ENCODE results near the gene RASD2. TPM values are rescaled to one million over a fixed set of nuclear protein-coding genes. Genes with fewer than 3 reads are reported as not detected.

Gene RASD2
- total RNA-seq, 4 donors from 2014 or later: 1.8 to 5.4 (median 1.9) TPM

GRCh38 chr22:35552196-35552842 lies 11.7 kb downstream of the RASD2 start:
- no peaks in the 10 kb centered on the region for H3K9me3 ChIP-seq
- in situ Hi-C loops (cut with MboI; ENCODE audit: low sequenced_read_pairs in 4 of 4): no loop called here
- TF ChIP-seq CTCF (IDR thresholded peaks at IDR 0.05 in 4 of 5, conservative IDR thresholded peaks at IDR 0.05 in 1 of 5) (no peak), POLR2A (IDR thresholded peaks at IDR 0.05) (no peak)
- peaks cover 5 to 8% of the 10 kb centered on the region in 2 donors for H3K4me1 ChIP-seq
- no peak overlapping the region for H3K4me3 ChIP-seq
- no peaks in the 10 kb centered on the region for H3K36me3 ChIP-seq
- DNase-seq (no peak), ATAC-seq (peak in 1 of 2 donors; percentile 40)
- intact Hi-C loops (cut with DNase I; ENCODE audit: low total_unique reads): no loop called here
- H3K27me3 ChIP-seq: no peaks in the 10 kb centered on the region
- H3K27ac ChIP-seq: peak overlapping the region in 2 of 4 donors; percentile 4 to 10

- H3K27ac ChIP-seq: peak overlapping the region in 2 of 4 donors; percentile 4 to 10
- ATAC-seq (no peak), DNase-seq (no peak)
- H3K9me3 ChIP-seq: no peaks in the 10 kb centered on the region
- in situ Hi-C loops (cut with MboI; ENCODE audit: low sequenced_read_pairs in 4 of 4): no loop called here
- no peaks in the 10 kb centered on the region for H3K36me3 ChIP-seq
- H3K4me1 ChIP-seq: peaks cover 5 to 8% of the 10 kb centered on the region in 2 donors
- intact Hi-C loops (cut with DNase I; ENCODE audit: low total_unique reads): no loop called here
- H3K27me3 ChIP-seq: no peaks in the 10 kb centered on the region
- no peak for TF ChIP-seq CTCF (IDR thresholded peaks at IDR 0.05 in 4 of 5, conservative IDR thresholded peaks at IDR 0.05 in 1 of 5)
- no peak for TF ChIP-seq POLR2A (IDR thresholded peaks at IDR 0.05)
- no peak overlapping the region for H3K4me3 ChIP-seq
Observed at GRCh38 chr22:35552846-35553245, 12.2 kb downstream of the RASD2 start.

GRCh38 chr22:35553341-35553740 lies 12.7 kb downstream of the RASD2 start:
- in situ Hi-C loops (cut with MboI; ENCODE audit: low sequenced_read_pairs in 4 of 4) (no loop called here), intact Hi-C loops (cut with DNase I; ENCODE audit: low total_unique reads) (no loop called here)
- no peaks in the 10 kb centered on the region for H3K27me3 ChIP-seq
- TF ChIP-seq CTCF (IDR thresholded peaks at IDR 0.05 in 4 of 5, conservative IDR thresholded peaks at IDR 0.05 in 1 of 5) (no peak), POLR2A (IDR thresholded peaks at IDR 0.05) (no peak)
- peak overlapping the region in 2 of 4 donors; percentile 4 to 10 for H3K27ac ChIP-seq
- DNase-seq (no peak), ATAC-seq (no peak)
- H3K36me3 ChIP-seq: no peaks in the 10 kb centered on the region
- H3K9me3 ChIP-seq: no peaks in the 10 kb centered on the region
- H3K4me1 ChIP-seq: peaks cover 5 to 8% of the 10 kb centered on the region in 2 donors
- H3K4me3 ChIP-seq: no peak overlapping the region

- intact Hi-C loops (cut with DNase I; ENCODE audit: low total_unique reads): no loop called here
- Histone ChIP-seq H3K27ac (no peak overlapping the region), H3K36me3 (no peaks in the 10 kb centered on the region), H3K9me3 (no peaks in the 10 kb centered on the region), H3K4me3 (no peak overlapping the region), H3K27me3 (no peaks in the 10 kb centered on the region), H3K4me1 (peaks cover 2 to 4% of the 10 kb centered on the region in 2 donors)
- ATAC-seq (no peak), DNase-seq (no peak)
- in situ Hi-C loops (cut with MboI; ENCODE audit: low sequenced_read_pairs in 4 of 4): no loop called here
- no peak for TF ChIP-seq POLR2A (IDR thresholded peaks at IDR 0.05)
- no peak for TF ChIP-seq CTCF (IDR thresholded peaks at IDR 0.05 in 4 of 5, conservative IDR thresholded peaks at IDR 0.05 in 1 of 5)
Observed at GRCh38 chr22:35554297-35554845, 13.7 kb downstream of the RASD2 start.

Data from gastrocnemius medialis (tissue), 4 donors.